ENCODE measurements around the gene LRP5.

- TF ChIP-seq CTCF (IDR thresholded peaks at IDR 0.05; ENCODE audit: insufficient read depth, low read depth, low read length) (no peak), EZH2 (IDR thresholded peaks at IDR 0.05; ENCODE audit: insufficient read depth, low read length) (no peak)
These were observed 39.2 kb upstream of the LRP5 start for GRCh38 chr11:68273026-68273738.

All from astrocyte (in vitro differentiated cells and primary cell).